Jurkat, Clone E6-1 (cell line): ENCODE measurements around the gene RIMKLB.

Experiments
- DNase-seq: peaks from one replicate; pipeline ENCODE4 v3.0.0-alpha.2; 2011; ENCODE audit warnings: low read depth, low spot score
- H3K4me3 ChIP-seq: 2 replicates; pipeline ENCODE4 v1.5.1; 2011; ENCODE audit warnings: mild to moderate bottlenecking, low read length, control low read depth, moderate library complexity

RIMKLB gene

GRCh38 chr12:8832500-8832899 lies 134.7 kb downstream of the RIMKLB start:
- DNase-seq: no peak
- H3K4me3 ChIP-seq: no peak overlapping the region
